Measurements from ENCODE around the gene HMGCLL1.

HMGCLL1 gene

GRCh38 chr6:55530931-55531330 is 48.1 kb downstream of the HMGCLL1 start:
- no peak for DNase-seq

GRCh38 chr6:55528624-55529023 is 50.4 kb downstream of the HMGCLL1 start:
- DNase-seq, result peak; percentile 36

GRCh38 chr6:55524441-55524840 is 54.6 kb downstream of the HMGCLL1 start:
- no peak for DNase-seq

- no peak for DNase-seq
Observed at GRCh38 chr6:55518529-55519060, 60.4 kb downstream of the HMGCLL1 start.

GRCh38 chr6:55516736-55517135 is 62.3 kb downstream of the HMGCLL1 start:
- no peak for DNase-seq

GRCh38 chr6:55512904-55513303 is 66.1 kb downstream of the HMGCLL1 start:
- no peak for DNase-seq

GRCh38 chr6:55511122-55511800 is 67.7 kb downstream of the HMGCLL1 start:
- DNase-seq, result no peak

- no peak for DNase-seq
Observed at GRCh38 chr6:55499591-55499990, 79.4 kb downstream of the HMGCLL1 start.

- no peak for DNase-seq
Observed at GRCh38 chr6:55497694-55498093, 81.3 kb downstream of the HMGCLL1 start.

- DNase-seq, result peak; percentile 0
Observed at GRCh38 chr6:55496201-55496600, 82.8 kb downstream of the HMGCLL1 start.

- no peak for DNase-seq
Observed at GRCh38 chr6:55495277-55495676, 83.7 kb downstream of the HMGCLL1 start.

- DNase-seq, result no peak
Observed at GRCh38 chr6:55494411-55494810, 84.6 kb downstream of the HMGCLL1 start.

GRCh38 chr6:55492259-55492658 is 86.7 kb downstream of the HMGCLL1 start:
- no peak for DNase-seq

- DNase-seq, result no peak
Observed at GRCh38 chr6:55490871-55491270, 88.1 kb downstream of the HMGCLL1 start.

GRCh38 chr6:55474382-55474781 is 104.6 kb downstream of the HMGCLL1 start:
- DNase-seq, result peak; percentile 21

- no peak for DNase-seq
Observed at GRCh38 chr6:55473722-55474121, 105.3 kb downstream of the HMGCLL1 start.

GRCh38 chr6:55469951-55470366 is 109.0 kb downstream of the HMGCLL1 start:
- DNase-seq, result no peak

- peak; percentile 4 for DNase-seq
Observed at GRCh38 chr6:55456016-55456415, 123.0 kb downstream of the HMGCLL1 start.

GRCh38 chr6:55450005-55450404 is 129.0 kb downstream of the HMGCLL1 start:
- peak; percentile 57 for DNase-seq

GRCh38 chr6:55449225-55449624 is 129.8 kb downstream of the HMGCLL1 start:
- DNase-seq, result no peak

- DNase-seq, result peak; percentile 57
Observed at GRCh38 chr6:55448451-55448850, 130.5 kb downstream of the HMGCLL1 start.

- no peak for DNase-seq
Observed at GRCh38 chr6:55447891-55448290, 131.1 kb downstream of the HMGCLL1 start.

- peak; percentile 31 for DNase-seq
Observed at GRCh38 chr6:55445648-55446204, 133.3 kb downstream of the HMGCLL1 start.
